ENCODE results near the gene EEIG2. TPM values are rescaled to one million over a fixed set of nuclear protein-coding genes. Genes with fewer than 3 reads are reported as not detected.
"Not testable (repeated sequence)": the region's sequence is repeated elsewhere in the genome, so short reads cannot be mapped to it uniquely, and the experiment has no call there.

The EEIG2 gene
- total and polyA plus RNA-seq, 8 donors = 3.1 to 33.2 (median 9.7) TPM

DNA sequence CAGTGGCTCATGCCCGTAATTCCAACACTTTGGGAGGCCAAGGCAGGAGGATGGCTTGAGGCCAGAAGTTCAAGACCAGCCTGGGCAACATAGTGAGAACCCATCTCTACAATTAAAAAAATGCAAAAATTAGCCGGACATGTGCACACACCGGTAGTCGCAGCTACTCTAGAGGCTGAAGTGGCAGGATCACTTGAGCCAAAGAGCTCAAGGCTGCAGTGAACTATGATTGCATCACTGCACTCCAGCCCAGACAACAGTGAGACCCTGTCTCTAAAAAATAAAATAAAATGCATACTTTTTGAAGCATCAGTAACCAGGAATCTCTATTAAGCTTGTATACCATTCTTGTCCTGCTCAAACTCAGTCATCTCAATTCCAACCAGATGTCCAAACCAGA, 27.2 kb upstream of the EEIG2 start:
- intact Hi-C loops (cut with DNase I; ENCODE audit: low total_unique reads) = no loop called here
- H3K9me3 ChIP-seq = peaks cover 0 to under 1% (median 0%) of the 10 kb centered on the region in 4 donors
- H3K4me3 ChIP-seq = no peak overlapping the region
- no peaks in the 10 kb centered on the region for H3K36me3 ChIP-seq
- TF ChIP-seq POLR2A (IDR thresholded peaks at IDR 0.05) = no peak
- no peak for TF ChIP-seq EP300 (IDR thresholded peaks at IDR 0.05)
- TF ChIP-seq, protein P1, sequence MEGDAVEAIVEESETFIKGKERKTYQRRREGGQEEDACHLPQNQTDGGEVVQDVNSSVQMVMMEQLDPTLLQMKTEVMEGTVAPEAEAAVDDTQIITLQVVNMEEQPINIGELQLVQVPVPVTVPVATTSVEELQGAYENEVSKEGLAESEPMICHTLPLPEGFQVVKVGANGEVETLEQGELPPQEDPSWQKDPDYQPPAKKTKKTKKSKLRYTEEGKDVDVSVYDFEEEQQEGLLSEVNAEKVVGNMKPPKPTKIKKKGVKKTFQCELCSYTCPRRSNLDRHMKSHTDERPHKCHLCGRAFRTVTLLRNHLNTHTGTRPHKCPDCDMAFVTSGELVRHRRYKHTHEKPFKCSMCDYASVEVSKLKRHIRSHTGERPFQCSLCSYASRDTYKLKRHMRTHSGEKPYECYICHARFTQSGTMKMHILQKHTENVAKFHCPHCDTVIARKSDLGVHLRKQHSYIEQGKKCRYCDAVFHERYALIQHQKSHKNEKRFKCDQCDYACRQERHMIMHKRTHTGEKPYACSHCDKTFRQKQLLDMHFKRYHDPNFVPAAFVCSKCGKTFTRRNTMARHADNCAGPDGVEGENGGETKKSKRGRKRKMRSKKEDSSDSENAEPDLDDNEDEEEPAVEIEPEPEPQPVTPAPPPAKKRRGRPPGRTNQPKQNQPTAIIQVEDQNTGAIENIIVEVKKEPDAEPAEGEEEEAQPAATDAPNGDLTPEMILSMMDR (IDR thresholded peaks at IDR 0.05) = no peak
- no peak for TF ChIP-seq POLR2AphosphoS5 (IDR thresholded peaks at IDR 0.05)
- H3K27ac ChIP-seq = no peak overlapping the region
- H3K27me3 ChIP-seq = peaks cover 0 to 8% (median 0%) of the 10 kb centered on the region in 3 donors
- no peak for DNase-seq
- WGBS, 5 donors = 70 to 73% (median 71%) methylated on average over 4 of the region's 4 CpGs
- no peaks in the 10 kb centered on the region for H3K4me1 ChIP-seq

DNA sequence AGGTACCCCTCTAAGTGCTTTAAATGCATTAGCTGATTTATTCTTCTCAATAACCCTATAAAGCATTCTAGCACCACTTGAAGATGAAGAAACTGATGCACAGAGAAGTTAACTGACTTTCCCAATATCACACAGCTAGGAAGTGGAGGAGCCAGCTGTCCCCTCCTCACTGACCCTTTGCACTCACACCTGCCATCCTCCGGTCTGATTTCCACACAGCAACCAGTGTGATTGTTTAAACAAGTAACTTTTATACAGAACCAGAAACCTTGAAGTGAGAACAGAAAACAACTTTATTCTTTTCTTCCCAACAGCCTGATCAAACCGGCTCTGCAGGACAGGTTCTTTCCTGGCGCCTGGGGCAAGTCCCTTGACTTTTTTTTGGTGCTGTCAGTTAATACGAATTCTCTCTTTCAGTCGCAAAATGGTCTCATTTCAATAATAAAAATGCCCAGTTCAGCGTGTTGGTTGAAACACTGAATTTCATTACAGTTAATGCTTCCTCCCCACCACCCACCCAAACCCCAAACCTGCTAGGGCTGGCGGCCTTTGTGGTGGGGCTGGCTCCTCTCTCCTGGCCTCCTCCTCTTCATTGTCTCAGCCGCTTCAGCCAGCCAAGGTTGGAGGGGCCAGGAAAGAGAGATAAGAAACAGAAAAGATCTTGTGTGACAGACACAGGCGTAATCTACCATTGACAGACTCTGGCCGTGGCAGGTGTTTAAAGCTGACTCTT, 26.4 kb upstream of the EEIG2 start:
- intact Hi-C loops (cut with DNase I; ENCODE audit: low total_unique reads) = no loop called here
- H3K27ac ChIP-seq = no peak overlapping the region
- 19 to 50% (median 25%) methylated on average over 10 of the region's 10 CpGs for WGBS, 5 donors
- H3K4me3 ChIP-seq = no peak overlapping the region
- peak in 1 of 2 donors; percentile 64 for DNase-seq
- TF ChIP-seq, protein P1 (IDR thresholded peaks at IDR 0.05) = no peak
- TF ChIP-seq POLR2A (IDR thresholded peaks at IDR 0.05) (no peak), POLR2AphosphoS5 (IDR thresholded peaks at IDR 0.05) (no peak), EP300 (IDR thresholded peaks at IDR 0.05) (no peak)
- peaks cover 0 to 8% (median 4%) of the 10 kb centered on the region in 4 donors for H3K9me3 ChIP-seq
- H3K4me1 ChIP-seq = no peaks in the 10 kb centered on the region
- peaks cover 0 to 8% (median 0%) of the 10 kb centered on the region in 3 donors for H3K27me3 ChIP-seq
- no peaks in the 10 kb centered on the region for H3K36me3 ChIP-seq

DNA sequence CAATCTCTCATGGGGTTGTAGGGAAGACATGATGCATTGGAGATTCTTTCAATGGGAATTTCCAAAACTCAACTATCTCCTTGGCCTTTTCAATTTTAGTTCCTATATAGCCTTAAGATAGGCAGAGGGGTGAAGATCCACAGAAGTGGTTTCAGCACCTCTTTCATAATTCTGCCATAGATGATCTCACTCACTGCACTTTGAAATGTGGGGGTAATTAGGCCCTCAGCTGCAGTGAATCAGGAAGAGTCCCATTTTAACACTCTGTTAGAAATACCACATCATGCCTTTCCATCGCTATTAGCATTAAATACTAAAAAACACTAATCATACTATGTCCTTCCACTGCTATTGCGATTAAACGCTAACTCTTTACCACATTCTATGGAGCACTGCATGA, 25.1 kb upstream of the EEIG2 start:
- TF ChIP-seq EP300 (IDR thresholded peaks at IDR 0.05) (no peak), POLR2A (IDR thresholded peaks at IDR 0.05) (no peak), POLR2AphosphoS5 (IDR thresholded peaks at IDR 0.05) (no peak)
- TF ChIP-seq, protein P1 (IDR thresholded peaks at IDR 0.05) = no peak
- WGBS, 5 donors = 94 to 98% (median 97%) methylated on average over 3 of the region's 3 CpGs
- intact Hi-C loops (cut with DNase I; ENCODE audit: low total_unique reads) = no loop called here
- Histone ChIP-seq H3K27ac (no peak overlapping the region), H3K9me3 (peaks cover 0 to 12% (median 4%) of the 10 kb centered on the region in 4 donors), H3K27me3 (peaks cover 0 to 8% (median 0%) of the 10 kb centered on the region in 3 donors), H3K36me3 (no peaks in the 10 kb centered on the region), H3K4me1 (no peaks in the 10 kb centered on the region), H3K4me3 (no peak overlapping the region)
- DNase-seq = no peak

DNA sequence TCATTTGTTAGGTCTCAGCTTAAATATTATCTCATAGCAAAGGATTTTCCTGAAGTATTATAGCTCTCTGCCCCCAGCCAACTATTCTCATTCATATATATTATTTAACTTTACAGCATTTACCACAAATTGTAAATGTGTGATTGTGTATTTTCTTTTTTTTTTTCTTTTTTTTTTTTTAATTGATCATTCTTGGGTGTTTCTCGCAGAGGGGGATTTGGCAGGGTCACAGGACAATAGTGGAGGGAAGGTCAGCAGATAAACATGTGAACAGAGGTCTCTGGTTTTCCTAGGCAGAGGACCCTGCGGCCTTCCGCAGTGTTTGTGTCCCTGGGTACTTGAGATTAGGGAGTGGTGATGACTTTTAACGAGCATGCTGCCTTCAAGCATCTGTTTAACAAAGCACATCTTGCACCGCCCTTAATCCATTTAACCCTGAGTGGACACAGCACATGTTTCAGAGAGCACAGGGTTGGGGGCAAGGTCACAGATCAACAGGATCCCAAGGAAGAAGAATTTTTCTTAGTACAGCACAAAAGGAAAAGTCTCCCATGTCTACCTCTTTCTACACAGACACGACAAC, 24.5 kb upstream of the EEIG2 start:
- intact Hi-C loops (cut with DNase I; ENCODE audit: low total_unique reads) = not testable (repeated sequence)

DNA sequence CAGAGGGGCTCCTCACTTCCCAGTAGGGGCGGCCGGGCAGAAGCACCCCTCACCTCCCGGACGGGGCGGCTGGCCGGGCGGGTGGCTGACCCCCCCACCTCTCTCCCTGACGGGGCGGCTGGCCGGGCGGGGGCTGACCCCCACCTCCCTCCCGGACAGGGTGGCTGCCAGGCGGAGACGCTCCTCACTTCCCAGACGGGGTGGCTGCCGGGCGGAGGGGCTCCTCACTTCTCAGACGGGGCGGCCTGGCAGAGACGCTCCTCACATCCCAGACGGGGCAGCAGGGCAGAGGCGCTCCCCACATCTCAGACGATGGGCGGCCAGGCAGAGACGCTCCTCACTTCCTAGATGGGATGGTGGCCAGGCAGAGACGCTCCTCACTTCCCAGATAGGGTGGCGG, 23.9 kb upstream of the EEIG2 start:
- H3K27ac ChIP-seq; intact Hi-C loops (cut with DNase I; ENCODE audit: low total_unique reads); H3K4me3 ChIP-seq; H3K4me1 ChIP-seq; H3K27me3 ChIP-seq; DNase-seq; H3K36me3 ChIP-seq: not testable (repeated sequence)
- peaks cover 0 to 12% (median 4%) of the 10 kb centered on the region in 4 donors for H3K9me3 ChIP-seq
- WGBS, 5 donors = 93 to 99% (median 95%) methylated on average over 17 to 27 of the region's 27 CpGs

More for the DNA sequence above, 24.5 kb upstream of the EEIG2 start:
- WGBS, 5 donors = 82 to 96% (median 87%) methylated on average over 2 to 5 of the region's 6 CpGs
- not testable (repeated sequence) for H3K27ac ChIP-seq, H3K4me3 ChIP-seq, H3K36me3 ChIP-seq, DNase-seq, H3K4me1 ChIP-seq, H3K27me3 ChIP-seq
- H3K9me3 ChIP-seq = peaks cover 0 to 12% (median 4%) of the 10 kb centered on the region in 4 donors

DNA sequence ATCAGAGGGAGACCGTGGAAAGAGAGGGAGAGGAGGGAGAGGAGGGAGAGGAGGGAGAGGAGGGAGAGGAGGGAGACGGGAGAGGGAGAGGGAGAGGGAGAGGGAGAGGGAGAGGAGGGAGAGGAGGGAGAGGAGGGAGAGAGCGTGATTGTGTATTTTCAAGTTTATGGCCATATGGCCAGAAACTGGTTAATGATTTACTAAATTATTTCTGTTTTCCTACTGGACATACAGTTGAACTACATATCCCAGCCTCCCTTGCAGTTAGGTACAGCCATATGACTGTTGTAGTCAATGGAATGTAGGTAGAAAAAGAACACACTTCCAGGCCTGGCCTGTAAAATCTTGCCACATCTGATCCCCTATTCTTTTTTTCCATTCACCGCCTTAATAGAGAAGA, 23.1 kb upstream of the EEIG2 start:
- 48 to 82% (median 71%) methylated on average over 3 to 4 of the region's 4 CpGs for WGBS, 5 donors
- intact Hi-C loops (cut with DNase I; ENCODE audit: low total_unique reads); H3K27me3 ChIP-seq; H3K4me3 ChIP-seq; H3K36me3 ChIP-seq; H3K4me1 ChIP-seq; H3K27ac ChIP-seq: not testable (repeated sequence)
- peaks cover 0 to 12% (median 4%) of the 10 kb centered on the region in 4 donors for H3K9me3 ChIP-seq
- DNase-seq = peak in 1 of 2 donors; percentile 69
